Measurements from ENCODE around the gene ETS2. TPM values are rescaled to one million over a fixed set of nuclear protein-coding genes. Genes with fewer than 3 reads are reported as not detected.
A peak's percentile ranks its signal among the peaks of the same experiment; 100 is the strongest.

Gene ETS2
- total and polyA plus RNA-seq, 2 of the 8 experiments (the other 6 are each of a cell fraction or from before 2014, with no cell fraction given): 11.0 to 45.1 TPM

GRCh38 chr21:38839328-38840286 lies 33.9 kb downstream of the ETS2 start:
- no peak overlapping the region for H2AFZ ChIP-seq (ENCODE audit: low read length)
- H4K8ac ChIP-seq (ENCODE audit: extremely low read depth, insufficient read depth, low read length): no peak overlapping the region
- no peaks in the 10 kb centered on the region; a peak in 1 of 4 replicates for H3K9me3 ChIP-seq (ENCODE audit: insufficient read depth in 2 of 2, low read depth in 1 of 2, low read length in 1 of 2)
- no peaks in the 10 kb centered on the region for H3K23me2 ChIP-seq (ENCODE audit: low read depth, low read length)
- no peak overlapping the region for H3K18ac ChIP-seq (ENCODE audit: extremely low read depth, low read length)
- DNase-seq (ENCODE audit: low read depth in 1 of 2, low spot score in 2 of 2) (no peak), FAIRE-seq (no peak)
- no peak overlapping the region for H2BK120ac ChIP-seq (replicated peaks; ENCODE audit: low read depth, low read length)
- H3K79me1 ChIP-seq (ENCODE audit: low read depth, low read length): no peaks in the 10 kb centered on the region
- H4K91ac ChIP-seq (replicated peaks; ENCODE audit: insufficient read length, low read length): no peak overlapping the region
- H3K4me3 ChIP-seq (ENCODE audit: extremely low read depth in 1 of 4, insufficient read depth in 2 of 4, low read depth in 3 of 4, low read length in 4 of 4): no peak overlapping the region
- no peaks in the 10 kb centered on the region for H3K79me2 ChIP-seq (ENCODE audit: control insufficient read depth in 1 of 2, insufficient read depth in 2 of 2, low read length in 2 of 2)
- no peaks in the 10 kb centered on the region for H3K36me3 ChIP-seq (ENCODE audit: control insufficient read depth in 2 of 4, insufficient read depth in 4 of 4, low read length in 3 of 4)
- no peak overlapping the region for H4K5ac ChIP-seq (ENCODE audit: insufficient read length, low read depth, low read length)
- H3K14ac ChIP-seq (ENCODE audit: insufficient read length): no peak overlapping the region
- ChIA-PET CTCF (ENCODE audit: partially characterized antibody) (interaction anchor here (1.5 kb wide), 1 partner anchor 14 kb away, joined by 3 read pairs; no protein-coding TSS in a partner anchor), POLR2A (ENCODE audit: partially characterized antibody) (no interaction called here)
- H2BK12ac ChIP-seq (ENCODE audit: low read depth, low read length): no peak overlapping the region
- WGBS, 2 experiments (ENCODE audit: extremely low coverage in 1 of 2, insufficient coverage in 1 of 2, insufficient read length in 1 of 2, insufficient replicate concordance in 2 of 2, low coverage in 1 of 2, low lambda C conversion rate in 2 of 2, missing lambda C conversion rate in 1 of 2): 90% methylated on average over 9 of the region's 9 CpGs; no CpG with 5 or more reads in 1 of the 2 experiments
- H3K56ac ChIP-seq (replicated peaks; ENCODE audit: insufficient read length, low read depth, low read length): no peak overlapping the region
- no peak overlapping the region for H3K23ac ChIP-seq (ENCODE audit: insufficient read length)
- H3K27ac ChIP-seq (ENCODE audit: low read depth, low read length): no peak overlapping the region
- no peaks in the 10 kb centered on the region for H4K20me1 ChIP-seq (replicated peaks in 1 of 2; ENCODE audit: control insufficient read depth in 1 of 2, insufficient read depth in 2 of 2, low read length in 2 of 2)
- no peak overlapping the region for H3K4ac ChIP-seq (replicated peaks; ENCODE audit: insufficient read length, low read depth, low read length)
- H2BK5ac ChIP-seq (ENCODE audit: low read depth, low read length): no peak overlapping the region
- H2AK5ac ChIP-seq (ENCODE audit: low read depth, low read length): no peak overlapping the region
- no peak overlapping the region for H3K4me2 ChIP-seq (ENCODE audit: insufficient read depth in 1 of 2, low read depth in 2 of 2, low read length in 2 of 2)
- H3K9ac ChIP-seq (replicated peaks in 1 of 4; ENCODE audit: extremely low read depth in 1 of 4, low read depth in 3 of 4, low read length in 3 of 4): no peak overlapping the region
- no peak overlapping the region for H2BK20ac ChIP-seq (ENCODE audit: low read length)
- H3K4me1 ChIP-seq (replicated peaks in 1 of 4; ENCODE audit: control insufficient read depth in 3 of 4, insufficient read depth in 4 of 4, low read length in 3 of 4): no peaks in the 10 kb centered on the region
- no peaks in the 10 kb centered on the region for H3K27me3 ChIP-seq (replicated peaks in 1 of 4; ENCODE audit: control insufficient read depth in 3 of 4, extremely low read depth in 1 of 4, insufficient read depth in 3 of 4, low read length in 3 of 4)
- H2BK15ac ChIP-seq (ENCODE audit: low read length): 0 out of 2 replicates have a peak overlapping the region, but pooled peaks have one; percentile 24
- TF ChIP-seq RBBP5 (IDR thresholded peaks at IDR 0.05; ENCODE audit: borderline replicate concordance, low read depth, low read length) (no peak), NANOG (IDR thresholded peaks at IDR 0.05; ENCODE audit: insufficient read depth, low read depth, low read length, poor library complexity, severe bottlenecking) (no peak), BCL11A (IDR thresholded peaks at IDR 0.05; ENCODE audit: low read depth in 2 of 2, low read length in 2 of 2) (no peak), TAF1 (IDR thresholded peaks at IDR 0.05; ENCODE audit: low read depth, low read length) (no peak), POLR2A (IDR thresholded peaks at IDR 0.05; ENCODE audit: control extremely low read depth in 1 of 2, low read depth in 2 of 2, low read length in 2 of 2) (no peak), BRCA1 (IDR thresholded peaks at IDR 0.05; ENCODE audit: low read depth, low read length) (no peak), CBX8 (IDR thresholded peaks at IDR 0.05; ENCODE audit: borderline replicate concordance, low read depth, low read length) (no peak), TEAD4 (IDR thresholded peaks at IDR 0.05; ENCODE audit: low read depth, low read length) (no peak), CEBPB (IDR thresholded peaks at IDR 0.05; ENCODE audit: low read depth, low read length) (no peak)
- TF ChIP-seq, protein P1, sequence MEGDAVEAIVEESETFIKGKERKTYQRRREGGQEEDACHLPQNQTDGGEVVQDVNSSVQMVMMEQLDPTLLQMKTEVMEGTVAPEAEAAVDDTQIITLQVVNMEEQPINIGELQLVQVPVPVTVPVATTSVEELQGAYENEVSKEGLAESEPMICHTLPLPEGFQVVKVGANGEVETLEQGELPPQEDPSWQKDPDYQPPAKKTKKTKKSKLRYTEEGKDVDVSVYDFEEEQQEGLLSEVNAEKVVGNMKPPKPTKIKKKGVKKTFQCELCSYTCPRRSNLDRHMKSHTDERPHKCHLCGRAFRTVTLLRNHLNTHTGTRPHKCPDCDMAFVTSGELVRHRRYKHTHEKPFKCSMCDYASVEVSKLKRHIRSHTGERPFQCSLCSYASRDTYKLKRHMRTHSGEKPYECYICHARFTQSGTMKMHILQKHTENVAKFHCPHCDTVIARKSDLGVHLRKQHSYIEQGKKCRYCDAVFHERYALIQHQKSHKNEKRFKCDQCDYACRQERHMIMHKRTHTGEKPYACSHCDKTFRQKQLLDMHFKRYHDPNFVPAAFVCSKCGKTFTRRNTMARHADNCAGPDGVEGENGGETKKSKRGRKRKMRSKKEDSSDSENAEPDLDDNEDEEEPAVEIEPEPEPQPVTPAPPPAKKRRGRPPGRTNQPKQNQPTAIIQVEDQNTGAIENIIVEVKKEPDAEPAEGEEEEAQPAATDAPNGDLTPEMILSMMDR (IDR thresholded peaks at IDR 0.05; ENCODE audit: control extremely low read depth in 1 of 3, insufficient read depth in 1 of 3, low read depth in 1 of 3, low read length in 3 of 3): no peak
